WTC11 (cell line): Measurements from ENCODE around the gene ARHGAP45. TPM values are rescaled to one million over a fixed set of nuclear protein-coding genes. Genes with fewer than 3 reads are reported as not detected.

Experiments
- ATAC-seq: fragments of 200-7000 bp; cut with Tn5 transposase; 2 replicates; pipeline ENCODE4 v1.10.0; 2021; ENCODE audit warnings: mild to moderate bottlenecking, moderate library complexity
- CTCF ChIA-PET: fragments of 300-600 bp; sonication (Branson Sonifier 250); formaldehyde crosslinking; loops from one replicate; lab custom pipeline; 2021; ENCODE audit warnings: antibody characterized with exemption; lab: Charles Lee
- POLR2A ChIA-PET: fragments of 350-600 bp; sonication (Branson Sonifier 250); formaldehyde crosslinking; loops from one replicate; lab custom pipeline; 2021; ENCODE audit warnings: antibody characterized with exemption; lab: Charles Lee
- DNase-seq: peaks from one replicate; pipeline ENCODE4 v3.0.0; 2021; ENCODE audit warnings: low spot score
- H3K27ac Mint-ChIP-seq: 2 replicates; pipeline ENCODE4 v1.8.0; 2021; ENCODE audit warnings: mixed read lengths
- H3K27me3 Mint-ChIP-seq: 2 replicates; pipeline ENCODE4 v1.8.0; 2021; ENCODE audit warnings: low read depth, mild to moderate bottlenecking, moderate library complexity, mixed read lengths
- H3K36me3 Mint-ChIP-seq: 2 replicates; pipeline ENCODE4 v1.8.0; 2021; ENCODE audit warnings: mixed read lengths
- H3K4me1 Mint-ChIP-seq: 2 replicates; pipeline ENCODE4 v1.8.0; 2022; ENCODE audit warnings: mixed read lengths
- H3K4me3 Mint-ChIP-seq: 2 replicates; pipeline ENCODE4 v1.8.0; 2021; ENCODE audit warnings: mild to moderate bottlenecking, moderate library complexity, mixed read lengths
- H3K9me3 Mint-ChIP-seq: 2 replicates; pipeline ENCODE4 v1.8.0; 2021; ENCODE audit warnings: mixed read lengths
- CBFB ChIP-seq: sonication (generic); formaldehyde crosslinking; IDR thresholded peaks from 2 replicates; pipeline ENCODE4 v1.8.1; 2022; ENCODE audit warnings: mild to moderate bottlenecking, low read depth, missing genetic modification reagents
- KAT7 ChIP-seq: sonication (generic); formaldehyde crosslinking; IDR thresholded peaks from 2 replicates; pipeline ENCODE4 v1.8.1; 2023; ENCODE audit warnings: missing genetic modification reagents, mild to moderate bottlenecking, borderline replicate concordance
- MYBL2 ChIP-seq: sonication (generic); formaldehyde crosslinking; IDR thresholded peaks from 2 replicates; pipeline ENCODE4 v1.8.1; 2023; ENCODE audit warnings: mild to moderate bottlenecking, moderate library complexity, missing genetic modification reagents
- PRRX2 ChIP-seq: fragments of 250-450 bp; sonication (Bioruptor Pico); IDR thresholded peaks from 2 replicates; pipeline ENCODE4 v1.8.0; 2021; ENCODE audit warnings: mild to moderate bottlenecking
- RELA ChIP-seq: sonication (generic); formaldehyde crosslinking; IDR thresholded peaks from 2 replicates; pipeline ENCODE4 v1.8.1; 2022; ENCODE audit warnings: missing genetic modification reagents, mild to moderate bottlenecking, borderline replicate concordance
- total RNA-seq: library from RNA; stranded (reverse); gene quantifications from 3 replicates; pipeline ENCODE4 v1.2.3, GENCODE V29; 2021
- TF ChIP-seq, protein P1 (sequence below): sonication (generic); formaldehyde crosslinking; IDR thresholded peaks from 2 replicates; pipeline ENCODE4 v1.8.1; 2023; ENCODE audit warnings: mild to moderate bottlenecking, moderate library complexity, missing genetic modification reagents
- TF ChIP-seq, protein P2 (sequence below): sonication (generic); formaldehyde crosslinking; IDR thresholded peaks from 2 replicates; pipeline ENCODE4 v1.8.0; 2022; ENCODE audit warnings: mild to moderate bottlenecking, missing genetic modification reagents
- TF ChIP-seq, protein P3 (sequence below): sonication (generic); formaldehyde crosslinking; IDR thresholded peaks from 2 replicates; pipeline ENCODE4 v1.8.1; 2022; ENCODE audit warnings: mild to moderate bottlenecking, moderate library complexity, missing genetic modification reagents

The ARHGAP45 gene
- total RNA-seq, 1 experiment from 2014 or later = 40.9 TPM

DNA sequence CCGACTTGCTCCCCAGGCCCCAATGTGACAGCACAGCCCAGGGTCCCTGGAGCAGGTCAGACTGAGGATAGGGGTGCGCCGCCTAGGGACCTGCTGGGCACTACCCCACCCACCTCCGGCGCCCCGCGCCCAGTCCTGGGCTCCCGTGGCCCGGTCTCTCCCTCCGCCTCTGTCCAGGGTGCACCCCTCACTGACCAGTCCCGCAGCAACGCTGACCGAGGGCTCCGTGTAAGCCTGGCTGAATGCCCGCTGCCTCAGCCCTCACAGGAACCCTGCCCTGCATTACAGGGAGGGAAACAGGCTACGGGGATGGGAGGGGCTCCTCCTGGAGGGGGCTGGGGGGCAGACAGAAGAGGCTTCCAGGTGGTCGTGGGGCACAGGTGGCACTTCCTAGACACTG lies 68.5 kb downstream of the ARHGAP45 start (continued):
- TF ChIP-seq, protein P1, sequence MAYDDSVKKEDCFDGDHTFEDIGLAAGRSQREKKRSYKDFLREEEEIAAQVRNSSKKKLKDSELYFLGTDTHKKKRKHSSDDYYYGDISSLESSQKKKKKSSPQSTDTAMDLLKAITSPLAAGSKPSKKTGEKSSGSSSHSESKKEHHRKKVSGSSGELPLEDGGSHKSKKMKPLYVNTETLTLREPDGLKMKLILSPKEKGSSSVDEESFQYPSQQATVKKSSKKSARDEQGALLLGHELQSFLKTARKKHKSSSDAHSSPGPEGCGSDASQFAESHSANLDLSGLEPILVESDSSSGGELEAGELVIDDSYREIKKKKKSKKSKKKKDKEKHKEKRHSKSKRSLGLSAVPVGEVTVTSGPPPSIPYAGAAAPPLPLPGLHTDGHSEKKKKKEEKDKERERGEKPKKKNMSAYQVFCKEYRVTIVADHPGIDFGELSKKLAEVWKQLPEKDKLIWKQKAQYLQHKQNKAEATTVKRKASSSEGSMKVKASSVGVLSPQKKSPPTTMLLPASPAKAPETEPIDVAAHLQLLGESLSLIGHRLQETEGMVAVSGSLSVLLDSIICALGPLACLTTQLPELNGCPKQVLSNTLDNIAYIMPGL (CRISPR knock-in tag) = no peak
- TF ChIP-seq, protein P2, sequence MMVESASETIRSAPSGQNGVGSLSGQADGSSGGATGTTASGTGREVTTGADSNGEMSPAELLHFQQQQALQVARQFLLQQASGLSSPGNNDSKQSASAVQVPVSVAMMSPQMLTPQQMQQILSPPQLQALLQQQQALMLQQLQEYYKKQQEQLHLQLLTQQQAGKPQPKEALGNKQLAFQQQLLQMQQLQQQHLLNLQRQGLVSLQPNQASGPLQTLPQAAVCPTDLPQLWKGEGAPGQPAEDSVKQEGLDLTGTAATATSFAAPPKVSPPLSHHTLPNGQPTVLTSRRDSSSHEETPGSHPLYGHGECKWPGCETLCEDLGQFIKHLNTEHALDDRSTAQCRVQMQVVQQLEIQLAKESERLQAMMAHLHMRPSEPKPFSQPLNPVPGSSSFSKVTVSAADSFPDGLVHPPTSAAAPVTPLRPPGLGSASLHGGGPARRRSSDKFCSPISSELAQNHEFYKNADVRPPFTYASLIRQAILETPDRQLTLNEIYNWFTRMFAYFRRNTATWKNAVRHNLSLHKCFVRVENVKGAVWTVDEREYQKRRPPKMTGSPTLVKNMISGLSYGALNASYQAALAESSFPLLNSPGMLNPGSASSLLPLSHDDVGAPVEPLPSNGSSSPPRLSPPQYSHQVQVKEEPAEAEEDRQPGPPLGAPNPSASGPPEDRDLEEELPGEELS (CRISPR knock-in tag) = no peak
- TF ChIP-seq, protein P3, sequence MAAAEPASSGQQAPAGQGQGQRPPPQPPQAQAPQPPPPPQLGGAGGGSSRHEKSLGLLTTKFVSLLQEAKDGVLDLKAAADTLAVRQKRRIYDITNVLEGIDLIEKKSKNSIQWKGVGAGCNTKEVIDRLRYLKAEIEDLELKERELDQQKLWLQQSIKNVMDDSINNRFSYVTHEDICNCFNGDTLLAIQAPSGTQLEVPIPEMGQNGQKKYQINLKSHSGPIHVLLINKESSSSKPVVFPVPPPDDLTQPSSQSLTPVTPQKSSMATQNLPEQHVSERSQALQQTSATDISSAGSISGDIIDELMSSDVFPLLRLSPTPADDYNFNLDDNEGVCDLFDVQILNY (CRISPR knock-in tag) = no peak

DNA sequence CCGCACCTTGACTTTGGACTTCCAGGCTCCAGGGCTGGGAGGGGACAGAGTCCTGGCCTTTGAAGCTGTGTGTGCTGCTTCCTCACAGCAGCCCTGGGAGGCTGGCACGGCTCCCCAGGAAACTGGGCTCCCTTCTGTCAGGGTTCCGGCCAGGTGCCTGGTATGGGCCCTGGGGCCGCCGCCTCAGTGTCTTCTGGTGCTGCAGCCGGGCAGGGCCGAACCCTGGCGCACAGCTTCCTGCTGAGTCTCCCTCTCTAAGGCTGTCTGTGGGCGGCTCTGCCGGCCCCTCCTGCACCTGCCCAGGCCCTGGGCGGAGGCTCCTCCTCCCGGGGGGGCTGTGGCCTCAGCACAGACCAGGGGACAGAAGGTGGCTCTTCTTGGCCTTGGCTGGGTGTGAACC lies 69.2 kb downstream of the ARHGAP45 start:
- DNase-seq (no peak), ATAC-seq (no peak)
- H3K36me3 Mint-ChIP-seq = peaks cover 3% of the 10 kb centered on the region; the same call in 1 of the 2 replicates
- H3K27ac Mint-ChIP-seq = no peak overlapping the region
- H3K27me3 Mint-ChIP-seq = no peaks in the 10 kb centered on the region
- CTCF ChIA-PET = interaction anchor here (0.9 to 2.4 kb wide), 2 partner anchors 23 to 85 kb away, joined by 3 to 11 read pairs; no protein-coding TSS in a partner anchor
- peaks cover 2% of the 10 kb centered on the region for H3K4me1 Mint-ChIP-seq
- H3K4me3 Mint-ChIP-seq = no peak overlapping the region
- no peak for TF ChIP-seq RELA
- no peak for TF ChIP-seq KAT7
- no peak for TF ChIP-seq CBFB (CRISPR knock-in tag)
- TF ChIP-seq PRRX2 (CRISPR knock-in tag) = no peak
- no peak for TF ChIP-seq MYBL2
- POLR2A ChIA-PET = no interaction called here
- no peaks in the 10 kb centered on the region for H3K9me3 Mint-ChIP-seq

Other genes with a start within 250 kb of the ARHGAP45 start
- gene PLPPR3, start 245.2 kb upstream of the ARHGAP45 start, total RNA-seq = 60.6 to 86.8 TPM (median 83.9 TPM) in 3 replicates
- 1.2 to 3.3 TPM (median 2.5 TPM) in 3 replicates for gene AZU1, start 239.3 kb upstream of the ARHGAP45 start, total RNA-seq
- 0.53 to 0.82 TPM (median 0.61 TPM) in 3 replicates for gene PRTN3, start 226.2 kb upstream of the ARHGAP45 start, total RNA-seq
- gene ELANE, start 214.9 kb upstream of the ARHGAP45 start, total RNA-seq = not detected in 3 replicates
- 1.7 to 2.7 TPM (median 2.5 TPM) in 3 replicates for gene CFD, start 207.5 kb upstream of the ARHGAP45 start, total RNA-seq
- gene MED16, start 174.0 kb upstream of the ARHGAP45 start, total RNA-seq = 66.9 to 88.8 TPM (median 84.5 TPM) in 3 replicates
- gene RNU6-9, start 173.7 kb upstream of the ARHGAP45 start, total RNA-seq = not detected in 3 replicates
- 85.5 to 99.5 TPM (median 88.3 TPM) in 3 replicates for gene R3HDM4, start 153.9 kb upstream of the ARHGAP45 start, total RNA-seq
- 2.9 to 4.4 TPM (median 3.6 TPM) in 3 replicates for gene KISS1R, start 149.8 kb upstream of the ARHGAP45 start, total RNA-seq
- 102 to 116 TPM (median 113 TPM) in 3 replicates for gene ARID3A, start 141.1 kb upstream of the ARHGAP45 start, total RNA-seq
- 140 to 147 TPM (median 146 TPM) in 3 replicates for gene WDR18, start 82.8 kb upstream of the ARHGAP45 start, total RNA-seq
- 1.9 to 2.5 TPM (median 2.4 TPM) in 3 replicates for gene GRIN3B, start 66.7 kb upstream of the ARHGAP45 start, total RNA-seq
- gene TMEM259, start 46.0 kb upstream of the ARHGAP45 start, total RNA-seq = 176 to 202 TPM (median 191 TPM) in 3 replicates
- not detected in 3 replicates for gene RNU6-2, start 45.6 kb upstream of the ARHGAP45 start, total RNA-seq
- gene CNN2, start 40.6 kb upstream of the ARHGAP45 start, total RNA-seq = 387 to 391 TPM (median 390 TPM) in 3 replicates
- gene ABCA7, start 27.1 kb upstream of the ARHGAP45 start, total RNA-seq = 40.3 to 45.0 TPM (median 41.3 TPM) in 3 replicates
- gene POLR2E, start 28.2 kb downstream of the ARHGAP45 start, total RNA-seq = 275 to 291 TPM (median 287 TPM) in 3 replicates
- 363 to 377 TPM (median 368 TPM) in 3 replicates for gene GPX4, start 36.8 kb downstream of the ARHGAP45 start, total RNA-seq
- 40.7 to 57.3 TPM (median 48.0 TPM) in 3 replicates for gene SBNO2, start 107.1 kb downstream of the ARHGAP45 start, total RNA-seq
- gene STK11, start 138.6 kb downstream of the ARHGAP45 start, total RNA-seq = 106 to 112 TPM (median 106 TPM) in 3 replicates
- 21.9 to 23.6 TPM (median 23.4 TPM) in 3 replicates for gene CBARP, start 170.8 kb downstream of the ARHGAP45 start, total RNA-seq
- gene ATP5F1D, start 174.6 kb downstream of the ARHGAP45 start, total RNA-seq = 262 to 277 TPM (median 270 TPM) in 3 replicates
- gene MIDN, start 181.4 kb downstream of the ARHGAP45 start, total RNA-seq = 189 to 190 TPM (median 189 TPM) in 3 replicates
- gene CIRBP, start 202.2 kb downstream of the ARHGAP45 start, total RNA-seq = 256 to 298 TPM (median 256 TPM) in 3 replicates
- 59.4 to 65.9 TPM (median 65.7 TPM) in 3 replicates for gene FAM174C, start 208.4 kb downstream of the ARHGAP45 start, total RNA-seq
- 11.4 to 14.2 TPM (median 12.6 TPM) in 3 replicates for gene EFNA2, start 218.7 kb downstream of the ARHGAP45 start, total RNA-seq